HCT116 (cell line): ENCODE data around the gene CRHR2. TPM values are rescaled to one million over a fixed set of nuclear protein-coding genes. Genes with fewer than 3 reads are reported as not detected.
"Not testable (repeated sequence)": the region's sequence is repeated elsewhere in the genome, so short reads cannot be mapped to it uniquely, and the experiment has no call there.

Experiments used
- ATAC-seq: fragments of 200-7000 bp; cut with Tn5 transposase; 2 replicates; pipeline ENCODE4 v1.9.1; 2020; ENCODE audit warnings: mild to moderate bottlenecking, moderate library complexity
- BruUV-seq: library from RNA; stranded (reverse); fragments of 400-500 nt; replicated peaks from 2 replicates; lab custom pipeline; 2021; lab: Mats Ljungman, UMichigan
- CTCF ChIA-PET: fragments of 300-600 bp; sonication (Branson Sonifier 250); formaldehyde crosslinking; loops from one replicate; lab custom pipeline; 2021; ENCODE audit warnings: antibody characterized with exemption; lab: Charles Lee
- POLR2A ChIA-PET: fragments of 300-600, 350-600 bp; sonication (Branson Sonifier 250); formaldehyde crosslinking; loops from one replicate; lab custom pipeline; 2021; ENCODE audit warnings: antibody characterized with exemption; lab: Charles Lee
- RAD21 ChIA-PET, 2 experiments: fragments of 300-600 bp; sonication (Branson Sonifier 250); formaldehyde crosslinking; loops; one replicate each; lab custom pipeline; 2023; ENCODE audit warnings: low total read pairs in 2 of 2; ENCODE audit not compliant: uncharacterized antibody in 2 of 2, unreplicated experiment in 2 of 2, low non-redundant PET in 1 of 2; lab: Charles Lee
- DNase-seq: peaks from one replicate; pipeline ENCODE4 v3.0.0-alpha.2; 2010; ENCODE audit warnings: low read depth, low spot score
- H2AFZ ChIP-seq: fragments of 200-600 bp; shearing (Covaris generic), sonication (generic); 2 replicates; pipeline ENCODE4 v1.6.1; 2017; ENCODE audit warnings: low read depth, mixed run types, mixed read lengths, antibody characterized with exemption, low read length; ENCODE audit not compliant: poor library complexity, severe bottlenecking
- H3K27ac ChIP-seq: 2 replicates; pipeline ENCODE4 v1.5.1; 2012; ENCODE audit warnings: low read depth, low read length
- H3K27me3 ChIP-seq: fragments of 200-600 bp; sonication (generic); 2 replicates; pipeline ENCODE4 v1.6.1; 2016; ENCODE audit warnings: mixed run types, low read length, mixed read lengths; ENCODE audit not compliant: insufficient read depth
- H3K36me3 ChIP-seq, 2 experiments: fragments of 200-500 bp in 1 of 2; fragments of 200-600 bp in 1 of 2; sonication (Bioruptor generic) in 1 of 2; sonication (generic) in 1 of 2; 2 replicates each; pipeline versions ENCODE4 v1.5.1 to v1.6.1; 2014 to 2016; ENCODE audit warnings: low read length in 2 of 2, inconsistent platforms in 1 of 2, mixed read lengths in 1 of 2, mixed run types in 1 of 2; ENCODE audit not compliant: insufficient read depth in 2 of 2, control insufficient read depth in 1 of 2
- H3K4me1 ChIP-seq, 2 experiments: fragments of 200-600 bp in 1 of 2; sonication (generic) in 1 of 2; 2 replicates each; pipeline versions ENCODE4 v1.5.1 to v1.6.1; 2012 to 2017; ENCODE audit warnings: low read length in 2 of 2, inconsistent platforms in 1 of 2, mild to moderate bottlenecking in 1 of 2, mixed read lengths in 1 of 2, mixed run types in 1 of 2, moderate library complexity in 1 of 2; ENCODE audit not compliant: insufficient read depth in 2 of 2, control insufficient read depth in 1 of 2
- H3K4me2 ChIP-seq: fragments of 200-600 bp; sonication (generic); 2 replicates; pipeline ENCODE4 v1.6.1; 2017; ENCODE audit warnings: mixed run types, low read length, mixed read lengths
- H3K4me3 ChIP-seq, 2 experiments: fragments of 200-600 bp in 1 of 2; sonication (generic) in 1 of 2; replicated peaks in 1 of 2; 2 replicates each; pipeline ENCODE4 v1.5.1; 2011 to 2016; ENCODE audit warnings: low read length in 2 of 2, control low read depth in 1 of 2, low read depth in 1 of 2, mild to moderate bottlenecking in 1 of 2, mixed read lengths in 1 of 2, mixed run types in 1 of 2
- H3K79me2 ChIP-seq: fragments of 200-600 bp; sonication (generic); 2 replicates; pipeline ENCODE4 v1.6.1; 2017; ENCODE audit warnings: mild to moderate bottlenecking, mixed run types, low read length, moderate library complexity, mixed read lengths; ENCODE audit not compliant: insufficient read depth
- H3K9ac ChIP-seq: fragments of 200-600 bp; sonication (generic); 2 replicates; pipeline ENCODE4 v1.6.1; 2016; ENCODE audit warnings: low read length, mixed read lengths
- H3K9me2 ChIP-seq: fragments of 200-600 bp; sonication (generic), shearing (Covaris generic); 2 replicates; pipeline ENCODE4 v1.6.1; 2017; ENCODE audit warnings: mixed run types, mild to moderate bottlenecking, moderate library complexity; ENCODE audit not compliant: insufficient read depth
- H3K9me3 ChIP-seq, 2 experiments: fragments of 200-500 bp in 1 of 2; fragments of 200-600 bp in 1 of 2; sonication (Bioruptor generic) in 1 of 2; sonication (generic) in 1 of 2; 2 replicates each; pipeline ENCODE4 v1.6.1; 2014 to 2017; ENCODE audit warnings: low read length in 2 of 2, mixed read lengths in 2 of 2, inconsistent platforms in 1 of 2, low read depth in 1 of 2, mild to moderate bottlenecking in 1 of 2, mixed run types in 1 of 2, moderate library complexity in 1 of 2; ENCODE audit not compliant: control insufficient read depth in 1 of 2, insufficient read depth in 1 of 2
- H4K20me1 ChIP-seq: fragments of 200-600 bp; sonication (generic), shearing (Covaris generic); 2 replicates; pipeline ENCODE4 v1.6.1; 2017; ENCODE audit warnings: mixed run types, mild to moderate bottlenecking, moderate library complexity; ENCODE audit not compliant: insufficient read depth
- ATF3 ChIP-seq: IDR thresholded peaks from 2 replicates; pipeline ENCODE4 v1.6.1; 2012
- EGR1 ChIP-seq: IDR thresholded peaks from 2 replicates; pipeline ENCODE4 v1.6.1; 2012; ENCODE audit warnings: low read depth
- ELF1 ChIP-seq: IDR thresholded peaks from 2 replicates; pipeline ENCODE4 v1.6.1; 2012; ENCODE audit warnings: low read depth, borderline replicate concordance
- FOSL1 ChIP-seq: IDR thresholded peaks from 2 replicates; pipeline ENCODE4 v1.6.1; 2012; ENCODE audit warnings: low read depth
- POLR2A ChIP-seq: IDR thresholded peaks from 2 replicates; pipeline ENCODE4 v1.7.0; 2011; ENCODE audit warnings: borderline replicate concordance; ENCODE audit not compliant: insufficient read depth, insufficient read length; ENCODE audit errors: extremely low read depth
- REST ChIP-seq: IDR thresholded peaks from 2 replicates; pipeline ENCODE4 v1.6.1; 2012; ENCODE audit warnings: low read depth
- TCF7L2 ChIP-seq: IDR thresholded peaks from 2 replicates; pipeline ENCODE4 v1.7.0; 2011; ENCODE audit warnings: borderline replicate concordance, inconsistent platforms; ENCODE audit not compliant: insufficient read depth, insufficient read length; ENCODE audit errors: extremely low read depth
- YY1 ChIP-seq: IDR thresholded peaks from 2 replicates; pipeline ENCODE4 v1.6.1; 2011; ENCODE audit warnings: low read length, low read depth, moderate library complexity, mild to moderate bottlenecking; ENCODE audit not compliant: insufficient replicate concordance; ENCODE audit errors: extremely low read depth
- ZBTB33 ChIP-seq: IDR thresholded peaks from 2 replicates; pipeline ENCODE4 v1.6.1; 2011; ENCODE audit warnings: mild to moderate bottlenecking, low read length, moderate library complexity; ENCODE audit not compliant: insufficient replicate concordance; ENCODE audit errors: extremely low read depth
- ZFX ChIP-seq: fragments of 450-650 bp; IDR thresholded peaks from 2 replicates; pipeline ENCODE4 v1.6.1; 2017
- ZNF274 ChIP-seq: fragments of 200-500 bp; sonication (Bioruptor generic); IDR thresholded peaks from 2 replicates; pipeline ENCODE4 v1.6.1; 2014; ENCODE audit warnings: mild to moderate bottlenecking, low read depth, low read length, inconsistent platforms
- intact Hi-C: fragments of 100-400 bp; cut with micrococcal nuclease; formaldehyde crosslinking; loops from 2 replicates; pipeline ENCODE4 v1.10.0; 2022
- total RNA-seq: library from RNA; stranded (reverse); gene quantifications from one replicate; pipeline ENCODE4 v1.2.1, GENCODE V29; 2021; ENCODE audit not compliant: unreplicated experiment

The CRHR2 gene
- total RNA-seq, 1 experiment from 2014 or later = not detected

- ChIA-PET RAD21 (no interaction called here), CTCF (no interaction called here), POLR2A (no interaction called here)
- H3K4me3 ChIP-seq = no peak overlapping the region
- no peaks in the 10 kb centered on the region for H3K27me3 ChIP-seq
- no peaks in the 10 kb centered on the region for H3K79me2 ChIP-seq
- DNase-seq (no peak), ATAC-seq (no peak)
- H3K27ac ChIP-seq = no peak overlapping the region
- intact Hi-C loops = no loop called here
- TF ChIP-seq ZNF274 (no peak), ZFX (no peak), ELF1 (no peak), FOSL1 (no peak), ZBTB33 (no peak), ATF3 (no peak), TCF7L2 (no peak), EGR1 (no peak), POLR2A (no peak), REST (no peak), YY1 (no peak)
- no peaks in the 10 kb centered on the region for H3K9me3 ChIP-seq
- no peak overlapping the region for H3K4me2 ChIP-seq
- no peak overlapping the region for H3K9ac ChIP-seq
- no peak overlapping the region for H2AFZ ChIP-seq
- BruUV-seq = no TSS peak
- no peaks in the 10 kb centered on the region for H3K4me1 ChIP-seq
- no peaks in the 10 kb centered on the region for H3K9me2 ChIP-seq
- H4K20me1 ChIP-seq = no peaks in the 10 kb centered on the region; the same call in 1 of the 2 replicates
- H3K36me3 ChIP-seq = peaks cover 0 to 2% of the 10 kb centered on the region in 2 experiments; a peak in 2 of 4 replicates
Measured at GRCh38 chr7:30642789-30643188, 39.5 kb downstream of the CRHR2 start.

GRCh38 chr7:30642322-30642721 is 39.9 kb downstream of the CRHR2 start:
- DNase-seq, H2AFZ ChIP-seq, POLR2A ChIA-PET: not testable (repeated sequence)

More at GRCh38 chr7:30642322-30642721, 39.9 kb downstream of the CRHR2 start:
- CTCF ChIA-PET, H3K4me3 ChIP-seq, H3K79me2 ChIP-seq, H3K9me3 ChIP-seq, H3K4me2 ChIP-seq, BruUV-seq, H4K20me1 ChIP-seq, H3K27ac ChIP-seq, ATAC-seq, RAD21 ChIA-PET, intact Hi-C loops, H3K36me3 ChIP-seq, H3K9ac ChIP-seq, H3K9me2 ChIP-seq, H3K4me1 ChIP-seq, H3K27me3 ChIP-seq: not testable (repeated sequence)
